Fibroblast of lung (primary cell): Measurements from ENCODE around the gene KIF6.

Experiments used
- CTCF ChIP-seq, 2 donors: IDR thresholded peaks in 1 of 2; conservative IDR thresholded peaks in 1 of 2; 1 replicate in 1 of 2; 2 replicates in 1 of 2; pipeline ENCODE4 v1.5.1; 2011 to 2012; ENCODE audit warnings: low read length in 2 of 2, control low read depth in 1 of 2, inconsistent platforms in 1 of 2, low read depth in 1 of 2, mild to moderate bottlenecking in 1 of 2
- EZH2 ChIP-seq: IDR thresholded peaks from 2 replicates; pipeline ENCODE4 v1.5.1; 2012; ENCODE audit warnings: low read length, control low read depth, mild to moderate bottlenecking; ENCODE audit errors: missing control alignments

- TF ChIP-seq CTCF (conservative IDR thresholded peaks at IDR 0.05 in 1 of 2, IDR thresholded peaks at IDR 0.05 in 1 of 2; ENCODE audit: low read depth in 1 of 2, low read length in 2 of 2) (no peak), EZH2 (no peak)
Measured at GRCh38 chr6:39665861-39666260, 59.3 kb downstream of the KIF6 start.
